ENCODE measurements around the gene PDE6B.
"Not testable (repeated sequence)": the region's sequence is repeated elsewhere in the genome, so short reads cannot be mapped to it uniquely, and the experiment has no call there.

The PDE6B gene

DNA sequence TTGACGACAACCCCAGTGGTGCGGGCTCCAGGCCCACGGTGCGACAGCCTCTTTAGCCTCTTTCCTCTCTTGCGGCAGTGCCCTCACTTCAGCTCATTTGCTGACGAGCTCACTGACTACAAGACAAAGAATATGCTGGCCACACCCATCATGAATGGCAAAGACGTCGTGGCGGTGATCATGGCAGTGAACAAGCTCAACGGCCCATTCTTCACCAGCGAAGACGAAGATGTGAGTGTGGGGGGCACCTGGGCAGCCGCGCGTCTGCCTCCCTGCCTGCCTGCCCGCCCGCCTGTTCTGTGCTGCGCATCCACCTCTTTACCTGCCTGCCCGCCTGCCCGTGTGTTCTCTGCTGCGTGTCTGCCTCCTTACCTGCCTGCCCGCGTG is 9.2 kb downstream of the PDE6B start:
- TF ChIP-seq, protein P1, sequence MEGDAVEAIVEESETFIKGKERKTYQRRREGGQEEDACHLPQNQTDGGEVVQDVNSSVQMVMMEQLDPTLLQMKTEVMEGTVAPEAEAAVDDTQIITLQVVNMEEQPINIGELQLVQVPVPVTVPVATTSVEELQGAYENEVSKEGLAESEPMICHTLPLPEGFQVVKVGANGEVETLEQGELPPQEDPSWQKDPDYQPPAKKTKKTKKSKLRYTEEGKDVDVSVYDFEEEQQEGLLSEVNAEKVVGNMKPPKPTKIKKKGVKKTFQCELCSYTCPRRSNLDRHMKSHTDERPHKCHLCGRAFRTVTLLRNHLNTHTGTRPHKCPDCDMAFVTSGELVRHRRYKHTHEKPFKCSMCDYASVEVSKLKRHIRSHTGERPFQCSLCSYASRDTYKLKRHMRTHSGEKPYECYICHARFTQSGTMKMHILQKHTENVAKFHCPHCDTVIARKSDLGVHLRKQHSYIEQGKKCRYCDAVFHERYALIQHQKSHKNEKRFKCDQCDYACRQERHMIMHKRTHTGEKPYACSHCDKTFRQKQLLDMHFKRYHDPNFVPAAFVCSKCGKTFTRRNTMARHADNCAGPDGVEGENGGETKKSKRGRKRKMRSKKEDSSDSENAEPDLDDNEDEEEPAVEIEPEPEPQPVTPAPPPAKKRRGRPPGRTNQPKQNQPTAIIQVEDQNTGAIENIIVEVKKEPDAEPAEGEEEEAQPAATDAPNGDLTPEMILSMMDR (IDR thresholded peaks at IDR 0.05; ENCODE audit: low read depth, low read length), result no peak

DNA sequence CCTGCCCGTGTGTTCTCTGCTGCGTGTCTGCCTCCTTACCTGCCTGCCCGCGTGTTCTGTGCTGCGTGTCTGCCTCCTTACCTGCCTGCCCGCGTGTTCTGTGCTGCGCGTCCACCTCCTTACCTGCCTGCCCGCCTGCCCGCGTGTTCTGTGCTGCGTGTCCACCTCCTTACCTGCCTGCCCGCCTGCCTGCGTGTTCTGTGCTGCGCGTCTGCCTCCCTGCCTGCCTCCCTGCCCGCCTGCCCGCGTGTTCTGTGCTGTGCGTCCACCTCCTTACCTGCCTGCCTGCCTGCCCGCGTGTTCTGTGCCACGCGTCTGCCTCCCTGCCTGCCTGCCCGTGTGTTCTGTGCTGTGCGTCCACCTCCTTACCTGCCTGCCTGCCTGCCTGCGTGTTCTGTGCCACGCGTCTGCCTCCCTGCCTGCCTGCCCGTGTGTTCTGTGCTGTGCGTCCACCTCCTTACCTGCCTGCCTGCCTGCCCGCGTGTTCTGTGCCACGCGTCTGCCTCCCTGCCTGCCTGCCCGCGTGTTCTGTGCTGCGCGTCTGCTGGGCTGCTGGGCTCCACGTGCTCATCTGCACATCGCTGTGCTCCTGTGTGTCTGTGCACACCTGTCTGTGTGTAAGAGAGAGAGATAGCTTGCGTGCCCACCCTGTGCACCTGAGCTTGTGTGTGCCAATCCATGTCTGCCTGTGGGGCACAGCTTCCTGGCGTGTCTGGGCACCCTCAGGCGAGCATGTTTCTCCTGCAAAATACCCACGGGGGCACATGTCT is 9.9 kb downstream of the PDE6B start:
- DNase-seq (ENCODE audit: extremely low read depth, low read depth), result not testable (repeated sequence)

More for the DNA sequence above, 9.2 kb downstream of the PDE6B start:
- DNase-seq (ENCODE audit: extremely low read depth, low read depth), result no peak

DNA sequence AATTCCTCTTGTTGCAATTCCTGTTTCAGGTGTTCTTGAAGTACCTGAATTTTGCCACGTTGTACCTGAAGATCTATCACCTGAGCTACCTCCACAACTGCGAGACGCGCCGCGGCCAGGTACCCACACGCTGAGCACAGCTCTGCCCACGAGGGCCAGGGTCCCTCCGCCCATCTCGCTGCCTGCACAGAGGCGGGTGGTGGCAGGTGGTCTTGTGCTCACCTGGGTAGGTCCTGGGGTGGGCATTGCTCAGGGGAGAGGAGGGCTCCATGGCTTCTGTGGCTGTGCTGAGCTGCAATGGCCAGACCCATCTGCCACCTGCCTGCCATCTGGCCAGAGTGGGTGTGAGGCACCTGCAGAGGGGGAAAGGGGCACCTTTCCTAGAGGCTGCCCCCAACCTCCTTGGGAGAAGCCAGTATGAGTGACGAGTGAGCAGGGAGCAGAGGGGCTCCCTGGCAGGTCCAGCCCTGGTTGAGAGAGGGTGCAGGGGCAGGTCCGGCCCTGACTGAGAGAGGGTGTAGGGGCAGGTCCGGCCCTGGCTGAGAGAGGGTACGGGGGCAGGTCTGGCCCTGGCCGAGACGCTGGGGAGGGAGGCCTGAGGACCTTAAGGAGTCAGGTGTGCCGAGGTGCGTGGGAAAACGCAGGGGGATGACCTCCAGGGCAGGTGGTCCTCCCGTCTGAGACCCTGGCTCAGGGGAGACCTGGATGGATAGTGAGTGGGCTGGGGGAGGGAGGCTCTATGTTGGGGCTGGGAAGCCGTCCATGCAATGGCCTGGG is 10.7 kb downstream of the PDE6B start:
- no peak for DNase-seq (ENCODE audit: extremely low read depth, low read depth)
- TF ChIP-seq, protein P1 (IDR thresholded peaks at IDR 0.05; ENCODE audit: low read depth, low read length), result no peak

DNA sequence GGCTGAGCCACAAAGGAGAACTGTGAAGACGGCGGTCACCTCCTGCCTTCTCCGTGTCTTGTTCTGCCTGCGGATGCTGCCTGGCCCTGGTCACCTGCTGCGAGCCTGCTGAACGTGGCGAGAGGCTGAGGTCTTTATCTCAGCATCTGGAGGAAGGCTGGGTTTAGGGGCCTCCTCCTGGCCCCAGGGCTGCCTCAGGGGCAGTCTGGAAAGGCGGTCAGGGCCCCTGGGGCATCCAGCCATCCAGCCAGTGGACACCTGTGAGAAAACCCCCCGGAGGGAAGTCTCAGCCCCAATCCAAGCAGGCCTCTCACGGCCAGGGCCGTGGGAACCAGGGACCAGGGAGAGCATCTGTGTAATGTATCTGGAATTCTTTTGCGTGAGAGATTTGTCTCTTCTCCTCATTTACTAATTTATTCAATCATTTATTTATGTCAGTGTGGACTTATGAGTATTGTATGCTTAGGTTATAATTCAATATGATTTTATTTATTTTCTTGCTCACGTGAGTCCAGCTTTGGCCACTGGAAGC is 11.3 kb downstream of the PDE6B start:
- TF ChIP-seq, protein P1 (IDR thresholded peaks at IDR 0.05; ENCODE audit: low read depth, low read length), result no peak
- DNase-seq (ENCODE audit: extremely low read depth, low read depth), result no peak

DNA sequence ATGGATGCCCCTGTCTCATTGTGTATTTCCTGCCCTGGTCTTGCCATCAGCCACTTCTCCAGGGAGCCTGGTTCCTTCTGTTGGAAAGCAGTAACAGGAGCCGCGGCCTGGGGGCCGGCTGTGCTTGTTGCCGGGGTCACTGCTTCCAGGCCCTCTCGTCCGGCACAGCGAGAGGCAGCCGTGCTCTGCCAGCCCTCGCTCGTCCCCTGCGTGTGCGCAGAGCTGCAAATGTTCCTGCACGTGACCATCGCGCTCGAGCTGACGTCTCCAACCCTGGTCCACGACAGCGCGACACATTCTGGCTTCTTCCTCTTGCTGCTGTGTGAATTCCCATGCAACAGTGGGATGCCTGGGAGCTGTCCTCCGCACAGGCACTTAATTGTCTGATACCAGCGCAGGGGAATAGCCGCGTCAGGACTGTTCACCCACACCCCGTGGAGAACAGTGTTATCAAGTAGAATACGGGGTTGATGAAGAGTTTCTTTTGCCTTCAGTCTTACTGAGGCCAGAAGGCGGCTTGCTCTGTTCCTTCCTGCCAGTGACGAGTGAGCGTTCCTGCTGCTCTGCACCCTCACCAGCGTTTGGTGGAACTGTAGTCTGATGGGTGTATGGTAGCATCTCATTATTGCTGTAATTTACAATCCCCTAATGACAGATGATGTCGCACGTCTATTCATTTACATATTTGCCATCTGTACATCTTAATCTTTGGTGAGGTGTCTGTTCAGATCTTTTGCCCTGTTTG is 12.3 kb downstream of the PDE6B start:
- TF ChIP-seq, protein P1 (IDR thresholded peaks at IDR 0.05; ENCODE audit: low read depth, low read length), result no peak
- DNase-seq (ENCODE audit: extremely low read depth, low read depth), result no peak

DNA sequence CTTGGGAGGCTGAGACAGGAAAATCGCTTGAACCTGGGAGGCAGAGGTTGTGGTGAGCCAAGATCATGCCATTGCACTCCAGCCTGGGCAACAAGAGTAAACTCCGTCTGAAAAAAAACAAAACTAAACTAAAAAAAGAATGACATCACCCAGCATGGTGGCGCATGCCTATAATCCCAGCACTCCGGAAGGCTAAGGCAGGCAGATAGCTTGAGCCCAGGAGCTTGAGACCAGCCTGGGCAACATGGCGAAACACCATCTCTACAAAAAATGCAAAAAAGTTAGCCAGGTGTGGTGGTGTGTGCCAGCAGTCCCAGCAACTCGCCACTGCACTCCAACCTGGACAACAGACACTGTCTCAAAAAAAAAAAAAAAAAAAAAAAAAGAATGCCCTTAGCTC is 17.0 kb downstream of the PDE6B start:
- DNase-seq (ENCODE audit: extremely low read depth, low read depth), result not testable (repeated sequence)

DNA sequence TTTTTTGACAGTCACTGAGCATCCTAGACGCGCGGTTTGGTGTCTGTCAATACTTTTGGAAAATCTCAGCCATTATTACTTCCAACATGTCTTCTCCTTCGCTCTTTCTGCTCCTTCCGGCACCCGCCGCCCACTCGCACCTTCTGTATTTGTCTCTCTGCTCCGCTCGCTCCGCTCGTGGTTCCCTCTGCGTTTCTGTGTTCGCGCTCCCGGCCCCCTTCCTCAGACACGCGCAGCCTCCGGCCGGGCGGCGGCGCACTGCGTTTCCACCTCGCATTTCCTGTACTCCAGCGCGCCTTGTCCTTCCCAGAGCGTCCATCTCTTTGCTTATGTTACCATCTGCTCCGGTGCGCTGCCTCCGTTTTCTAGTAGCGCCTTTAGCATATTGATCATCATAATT is 21.1 kb downstream of the PDE6B start:
- no peak for DNase-seq (ENCODE audit: extremely low read depth, low read depth)
- TF ChIP-seq, protein P1 (IDR thresholded peaks at IDR 0.05; ENCODE audit: low read depth, low read length), result no peak

DNA sequence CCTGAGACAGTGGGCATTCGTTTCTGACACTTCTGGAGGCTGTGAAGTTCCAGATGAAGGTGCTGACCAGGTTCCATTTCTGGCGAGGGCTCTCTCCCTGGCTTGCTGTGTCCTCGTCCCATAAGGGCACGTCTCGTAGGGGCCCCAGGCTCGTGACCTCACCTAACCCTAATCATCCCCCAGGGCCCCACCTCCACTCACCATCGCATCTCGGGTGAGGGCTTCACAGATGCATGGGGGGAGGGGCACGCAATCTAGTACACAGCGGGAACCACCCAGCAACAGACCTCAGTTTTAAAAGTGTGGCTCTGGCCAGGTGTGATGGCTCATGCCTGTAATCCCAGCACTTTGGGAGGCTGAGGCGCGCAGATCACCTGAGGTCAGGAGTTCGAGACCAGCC is 22.1 kb downstream of the PDE6B start:
- TF ChIP-seq, protein P1 (IDR thresholded peaks at IDR 0.05; ENCODE audit: low read depth, low read length), result no peak
- DNase-seq (ENCODE audit: extremely low read depth, low read depth), result no peak

Measured in AG09319 (cell line).